ENCODE results near the gene SKIDA1. TPM values are rescaled to one million over a fixed set of nuclear protein-coding genes. Genes with fewer than 3 reads are reported as not detected.
A peak's percentile ranks its signal among the peaks of the same experiment; 100 is the strongest.

SKIDA1 gene
- total RNA-seq, 1 donor from 2014 or later = 0.52 TPM

DNA sequence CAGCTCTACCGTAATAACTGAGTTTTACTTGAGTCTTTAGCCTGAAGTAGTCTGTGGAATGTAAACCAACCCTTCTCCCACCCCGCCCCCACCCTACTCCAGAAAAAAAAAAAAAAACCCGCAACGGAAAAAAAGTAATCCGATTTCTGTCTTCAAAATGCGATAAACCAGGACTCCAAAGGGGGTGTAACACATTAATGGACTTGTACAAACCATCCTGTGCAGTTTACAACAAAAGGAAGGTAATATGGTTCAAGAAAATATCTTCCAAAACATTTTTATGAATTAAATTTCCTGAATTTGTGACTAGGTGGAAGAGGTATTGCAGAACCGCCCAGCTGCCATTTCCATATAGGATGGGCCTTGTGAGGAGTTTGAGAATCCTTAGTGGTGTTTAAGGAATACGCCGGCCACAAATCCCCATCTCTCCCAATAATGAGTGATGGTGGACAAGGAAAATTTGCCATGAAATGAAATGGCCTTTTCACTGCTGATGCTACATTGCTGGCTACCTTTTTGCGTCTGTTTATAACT lies 10.6 kb downstream of the SKIDA1 start:
- TF ChIP-seq, protein P1, sequence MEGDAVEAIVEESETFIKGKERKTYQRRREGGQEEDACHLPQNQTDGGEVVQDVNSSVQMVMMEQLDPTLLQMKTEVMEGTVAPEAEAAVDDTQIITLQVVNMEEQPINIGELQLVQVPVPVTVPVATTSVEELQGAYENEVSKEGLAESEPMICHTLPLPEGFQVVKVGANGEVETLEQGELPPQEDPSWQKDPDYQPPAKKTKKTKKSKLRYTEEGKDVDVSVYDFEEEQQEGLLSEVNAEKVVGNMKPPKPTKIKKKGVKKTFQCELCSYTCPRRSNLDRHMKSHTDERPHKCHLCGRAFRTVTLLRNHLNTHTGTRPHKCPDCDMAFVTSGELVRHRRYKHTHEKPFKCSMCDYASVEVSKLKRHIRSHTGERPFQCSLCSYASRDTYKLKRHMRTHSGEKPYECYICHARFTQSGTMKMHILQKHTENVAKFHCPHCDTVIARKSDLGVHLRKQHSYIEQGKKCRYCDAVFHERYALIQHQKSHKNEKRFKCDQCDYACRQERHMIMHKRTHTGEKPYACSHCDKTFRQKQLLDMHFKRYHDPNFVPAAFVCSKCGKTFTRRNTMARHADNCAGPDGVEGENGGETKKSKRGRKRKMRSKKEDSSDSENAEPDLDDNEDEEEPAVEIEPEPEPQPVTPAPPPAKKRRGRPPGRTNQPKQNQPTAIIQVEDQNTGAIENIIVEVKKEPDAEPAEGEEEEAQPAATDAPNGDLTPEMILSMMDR (conservative IDR thresholded peaks at IDR 0.05; ENCODE audit: low read depth, low read length) = no peak
- H3K4me3 ChIP-seq (ENCODE audit: low read depth, low read length) = peak overlapping the region; percentile 69
- DNase-seq (ENCODE audit: low read depth) = no peak

DNA sequence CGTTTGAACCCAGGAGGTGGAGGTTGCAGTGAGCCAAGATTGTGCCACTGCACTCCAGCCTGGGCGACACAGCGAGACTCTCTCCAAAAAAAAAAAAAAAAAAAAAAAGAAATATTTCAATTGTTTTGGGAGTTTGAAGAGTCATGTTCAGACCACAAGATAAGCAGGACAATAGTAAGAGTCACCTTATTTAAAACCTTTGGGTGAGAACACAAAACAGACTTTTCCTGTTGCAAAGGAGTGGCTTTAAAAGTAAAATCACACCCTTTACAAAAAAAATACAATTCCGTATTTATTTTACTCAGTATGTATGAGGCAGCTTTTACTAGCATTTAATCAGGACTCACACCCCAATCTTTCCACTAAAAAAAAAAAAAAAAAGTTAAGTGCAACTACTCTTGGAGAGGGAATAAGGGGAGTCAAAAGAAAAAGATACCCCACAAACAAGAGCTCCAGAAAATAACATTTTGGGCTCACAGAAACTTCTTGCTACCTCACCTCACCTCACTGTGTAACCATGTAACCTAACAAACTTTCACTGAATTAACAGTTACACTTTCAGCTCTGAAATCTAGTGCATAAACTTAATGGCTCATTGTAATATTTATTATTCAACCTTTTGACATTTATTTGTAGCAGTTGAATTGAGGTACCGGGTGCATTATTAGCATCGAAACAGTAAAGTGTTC lies 11.2 kb downstream of the SKIDA1 start:
- no peak for DNase-seq (ENCODE audit: low read depth)
- H3K4me3 ChIP-seq (ENCODE audit: low read depth, low read length) = peak overlapping the region; percentile 69
- TF ChIP-seq, protein P1 (conservative IDR thresholded peaks at IDR 0.05; ENCODE audit: low read depth, low read length) = no peak

DNA sequence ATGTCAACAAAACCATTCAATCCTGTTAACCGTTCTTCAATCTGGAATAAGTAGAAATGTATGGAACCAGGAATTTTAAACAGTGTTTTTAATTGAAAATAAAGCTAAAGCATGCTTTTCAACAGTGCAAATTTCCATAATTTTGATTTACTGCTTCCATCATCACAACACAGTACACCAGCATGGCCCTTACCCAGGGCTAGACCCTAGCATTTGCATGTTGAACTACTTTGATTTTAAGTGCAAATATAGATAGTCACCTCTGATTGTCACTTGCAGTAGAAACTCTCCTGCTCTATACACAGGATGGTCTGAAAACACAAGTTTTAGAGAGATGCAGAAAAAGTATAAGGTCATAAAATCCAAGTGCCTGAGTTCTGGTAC lies 12.1 kb downstream of the SKIDA1 start:
- no peak for DNase-seq (ENCODE audit: low read depth)
- TF ChIP-seq, protein P1 (conservative IDR thresholded peaks at IDR 0.05; ENCODE audit: low read depth, low read length) = no peak
- peak overlapping the region; percentile 31 for H3K4me3 ChIP-seq (ENCODE audit: low read depth, low read length)

DNA sequence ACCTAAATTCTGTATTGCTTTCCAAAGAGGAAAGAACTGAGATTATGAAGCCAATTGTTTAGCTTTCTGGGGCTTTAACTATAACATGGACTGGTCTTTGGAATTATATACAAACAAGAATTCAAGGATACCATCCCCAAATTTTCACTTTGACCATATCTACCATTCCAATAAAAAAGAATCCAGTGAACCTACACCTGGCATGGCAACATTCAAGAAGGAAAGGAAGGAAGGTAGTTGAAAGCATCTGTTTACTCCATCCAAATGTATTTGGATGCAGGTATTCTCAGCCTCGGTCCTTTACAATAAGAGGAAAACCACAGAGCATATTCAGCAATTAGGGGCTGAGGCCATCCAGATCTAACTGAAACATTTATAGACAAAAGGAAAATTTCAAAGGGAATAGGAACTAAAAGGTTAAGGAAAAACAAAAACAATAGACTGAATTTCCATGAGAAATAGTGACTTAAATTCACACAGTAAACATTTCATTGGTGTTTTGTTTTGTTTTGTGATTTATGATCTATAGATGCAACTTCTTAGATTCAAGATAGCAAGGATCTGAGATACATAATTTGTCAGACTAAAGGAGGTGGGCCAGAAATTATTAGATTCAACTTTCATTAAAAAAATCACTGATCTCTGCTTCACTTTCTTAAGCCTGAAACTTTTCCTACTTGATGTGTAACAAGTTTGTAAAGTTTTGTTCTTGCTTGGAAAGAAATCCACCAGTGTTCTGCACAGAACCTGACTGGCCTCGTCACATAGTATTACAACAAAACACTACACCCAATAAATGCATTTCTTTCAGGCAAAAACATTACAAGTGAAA lies 12.7 kb downstream of the SKIDA1 start:
- TF ChIP-seq, protein P1 (conservative IDR thresholded peaks at IDR 0.05; ENCODE audit: low read depth, low read length) = no peak
- no peak for DNase-seq (ENCODE audit: low read depth)
- peak overlapping the region; percentile 35 for H3K4me3 ChIP-seq (ENCODE audit: low read depth, low read length)

- peak overlapping the region; percentile 35 for H3K4me3 ChIP-seq (ENCODE audit: low read depth, low read length)
- TF ChIP-seq, protein P1 (conservative IDR thresholded peaks at IDR 0.05; ENCODE audit: low read depth, low read length) = no peak
Measured at GRCh38 chr10:21511946-21512572, 13.4 kb downstream of the SKIDA1 start.

GRCh38 chr10:21511095-21511570 lies 14.3 kb downstream of the SKIDA1 start:
- H3K4me3 ChIP-seq (ENCODE audit: low read depth, low read length) = peak overlapping the region; percentile 40
- no peak for DNase-seq (ENCODE audit: low read depth)
- TF ChIP-seq, protein P1 (conservative IDR thresholded peaks at IDR 0.05; ENCODE audit: low read depth, low read length) = no peak

More at GRCh38 chr10:21511946-21512572, 13.4 kb downstream of the SKIDA1 start:
- no peak for DNase-seq (ENCODE audit: low read depth)
